Thyroid gland (tissue), 4 donors: ENCODE data around the gene BCAS3. TPM values are rescaled to one million over a fixed set of nuclear protein-coding genes. Genes with fewer than 3 reads are reported as not detected.

Experiments
- DNase-seq, 2 donors: peaks; one replicate each; pipeline ENCODE4 v3.0.0-alpha.2; 2019
- H3K27ac ChIP-seq, 3 donors: fragments of 200-600 bp; sonication (generic); 1 replicate in 2 of 3; 2 replicates in 1 of 3; pipeline ENCODE4 v1.5.1; 2016 to 2019; ENCODE audit warnings: mild to moderate bottlenecking in 1 of 3, moderate library complexity in 1 of 3
- H3K27me3 ChIP-seq: fragments of 200-600 bp; sonication (generic); one replicate; pipeline ENCODE4 v1.5.1; 2019
- H3K36me3 ChIP-seq, 2 donors: fragments of 200-600 bp; sonication (generic); one replicate each; pipeline ENCODE4 v1.5.1; 2016 to 2019
- H3K4me1 ChIP-seq, 2 donors: fragments of 200-600 bp; sonication (generic); one replicate each; pipeline ENCODE4 v1.5.1; 2017 to 2019
- H3K4me3 ChIP-seq, 3 donors: fragments of 200-600 bp; sonication (generic); replicated peaks in 1 of 3; 1 replicate in 2 of 3; 2 replicates in 1 of 3; pipeline ENCODE4 v1.5.1; 2016; ENCODE audit warnings: mild to moderate bottlenecking in 1 of 3
- H3K9me3 ChIP-seq: fragments of 200-600 bp; sonication (generic); one replicate; pipeline ENCODE4 v1.5.1; 2017
- POLR2A ChIP-seq, 2 donors: fragments of 450-650 bp; IDR thresholded peaks; one replicate each; pipeline ENCODE4 v1.6.1; 2017; ENCODE audit warnings: antibody characterized with exemption in 2 of 2, mild to moderate bottlenecking in 2 of 2, moderate library complexity in 1 of 2
- WGBS, 2 donors: methylation state at CpG; one replicate each; pipeline ENCODE4 v1.1.5; 2017; 5-methylcytosine and 5-hydroxymethylcytosine counted together
- intact Hi-C: fragments of 100-400 bp; cut with DNase I; formaldehyde crosslinking; loops from one replicate; pipeline ENCODE4 v1.15.1; 2023
- total RNA-seq, 4 donors: library from RNA; depleted of rRNA; stranded (reverse); fragments of >200 nt; gene quantifications; one replicate each; pipeline ENCODE4 v1.2.3, GENCODE V29; 2016
- TF ChIP-seq, protein P1 (sequence below), 6 experiments: fragments of 200-600 bp in 3 of 6; fragments of 450-650 bp in 3 of 6; sonication (generic) in 3 of 6; IDR thresholded peaks; one replicate each; pipeline ENCODE4 v1.5.1; 2016 to 2019; ENCODE audit warnings: antibody characterized with exemption in 6 of 6, mild to moderate bottlenecking in 2 of 6, inconsistent platforms in 1 of 6, moderate library complexity in 1 of 6

BCAS3 gene
- total RNA-seq, 4 donors from 2014 or later: 41.8 to 78.7 (median 51.6) TPM

DNA sequence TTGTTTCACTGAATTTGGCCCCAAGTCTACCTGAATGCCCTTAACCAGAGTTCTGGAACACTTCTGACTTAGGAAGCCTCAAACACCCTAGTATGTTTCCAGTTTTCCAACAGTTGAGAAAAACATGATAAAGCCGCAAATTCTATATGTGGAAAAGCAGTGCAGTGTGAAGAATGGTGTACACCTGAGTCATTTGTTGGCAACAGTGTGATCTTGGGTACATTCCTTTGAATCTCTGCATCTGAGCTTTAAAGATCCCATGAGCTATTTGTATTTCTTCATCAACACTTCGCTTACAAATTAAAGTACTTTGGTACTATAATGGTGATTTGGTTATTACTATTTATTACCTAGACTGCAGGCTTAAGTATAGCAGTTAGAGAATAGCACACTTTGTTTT, 628.4 kb downstream of the BCAS3 start:
- no peak for DNase-seq
- Histone ChIP-seq H3K9me3 (no peaks in the 10 kb centered on the region), H3K4me3 (no peak overlapping the region), H3K4me1 (peaks cover 0 to 9% of the 10 kb centered on the region in 2 donors), H3K36me3 (no peaks in the 10 kb centered on the region), H3K27me3 (no peaks in the 10 kb centered on the region), H3K27ac (no peak overlapping the region)
- 97 to 98% methylated on average over 2 of the region's 2 CpGs for WGBS, 2 donors
- TF ChIP-seq POLR2A (IDR thresholded peaks at IDR 0.05): no peak
- TF ChIP-seq, protein P1, sequence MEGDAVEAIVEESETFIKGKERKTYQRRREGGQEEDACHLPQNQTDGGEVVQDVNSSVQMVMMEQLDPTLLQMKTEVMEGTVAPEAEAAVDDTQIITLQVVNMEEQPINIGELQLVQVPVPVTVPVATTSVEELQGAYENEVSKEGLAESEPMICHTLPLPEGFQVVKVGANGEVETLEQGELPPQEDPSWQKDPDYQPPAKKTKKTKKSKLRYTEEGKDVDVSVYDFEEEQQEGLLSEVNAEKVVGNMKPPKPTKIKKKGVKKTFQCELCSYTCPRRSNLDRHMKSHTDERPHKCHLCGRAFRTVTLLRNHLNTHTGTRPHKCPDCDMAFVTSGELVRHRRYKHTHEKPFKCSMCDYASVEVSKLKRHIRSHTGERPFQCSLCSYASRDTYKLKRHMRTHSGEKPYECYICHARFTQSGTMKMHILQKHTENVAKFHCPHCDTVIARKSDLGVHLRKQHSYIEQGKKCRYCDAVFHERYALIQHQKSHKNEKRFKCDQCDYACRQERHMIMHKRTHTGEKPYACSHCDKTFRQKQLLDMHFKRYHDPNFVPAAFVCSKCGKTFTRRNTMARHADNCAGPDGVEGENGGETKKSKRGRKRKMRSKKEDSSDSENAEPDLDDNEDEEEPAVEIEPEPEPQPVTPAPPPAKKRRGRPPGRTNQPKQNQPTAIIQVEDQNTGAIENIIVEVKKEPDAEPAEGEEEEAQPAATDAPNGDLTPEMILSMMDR (IDR thresholded peaks at IDR 0.05): no peak
- intact Hi-C loops: no loop called here

DNA sequence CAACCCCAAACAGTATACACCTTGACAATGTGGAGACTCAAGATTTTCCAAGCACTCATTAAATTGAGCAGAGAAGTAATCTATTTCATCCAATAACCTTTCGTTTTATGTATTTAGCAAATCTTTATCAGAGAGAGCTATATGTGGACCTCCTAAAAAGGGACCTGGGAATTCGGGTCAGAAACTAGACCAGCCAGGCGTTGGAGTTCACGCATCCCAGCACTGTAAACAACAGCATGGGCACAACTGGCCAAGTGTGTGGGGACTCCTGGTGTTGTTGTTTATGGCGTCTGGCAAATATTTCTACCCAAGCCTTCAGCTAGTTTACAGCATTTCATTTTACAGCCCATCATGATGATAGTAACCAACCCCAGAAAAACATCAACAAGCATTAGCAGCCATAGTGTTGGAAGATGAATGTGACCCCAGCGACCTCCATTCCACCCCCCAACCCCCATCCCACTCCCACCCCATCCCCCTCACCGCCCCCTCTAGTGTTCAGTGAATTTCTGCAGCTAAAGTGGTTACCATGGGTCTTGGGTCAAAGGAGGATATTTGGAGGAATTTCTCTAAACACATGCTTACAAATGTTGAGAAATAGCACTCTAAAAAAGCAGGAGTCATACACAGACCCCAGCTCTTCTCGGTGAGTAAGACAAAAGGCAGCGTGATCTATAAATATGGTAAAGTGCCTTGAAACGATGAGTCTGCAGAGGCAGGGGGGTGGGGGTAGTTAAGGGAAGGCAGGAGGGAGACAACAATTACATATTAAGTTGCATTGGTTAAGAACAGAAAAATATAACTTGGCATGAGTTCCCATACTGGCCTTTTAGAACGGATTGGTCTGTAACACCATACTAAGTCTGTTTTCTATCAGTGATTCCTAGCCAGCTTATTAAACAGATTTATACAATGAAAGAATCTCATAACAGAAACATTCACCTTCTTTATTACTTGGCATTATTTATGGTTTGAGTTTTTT, 630.5 kb downstream of the BCAS3 start:
- Histone ChIP-seq H3K36me3 (no peaks in the 10 kb centered on the region), H3K4me1 (peaks cover 11 to 19% of the 10 kb centered on the region in 2 donors), H3K9me3 (no peaks in the 10 kb centered on the region), H3K27me3 (no peaks in the 10 kb centered on the region), H3K4me3 (no peak overlapping the region), H3K27ac (no peak overlapping the region)
- TF ChIP-seq, protein P1 (IDR thresholded peaks at IDR 0.05): no peak
- no peak for TF ChIP-seq POLR2A (IDR thresholded peaks at IDR 0.05)
- DNase-seq: no peak
- intact Hi-C loops: no loop called here
- WGBS, 2 donors: 84 to 88% methylated on average over 11 of the region's 11 CpGs

DNA sequence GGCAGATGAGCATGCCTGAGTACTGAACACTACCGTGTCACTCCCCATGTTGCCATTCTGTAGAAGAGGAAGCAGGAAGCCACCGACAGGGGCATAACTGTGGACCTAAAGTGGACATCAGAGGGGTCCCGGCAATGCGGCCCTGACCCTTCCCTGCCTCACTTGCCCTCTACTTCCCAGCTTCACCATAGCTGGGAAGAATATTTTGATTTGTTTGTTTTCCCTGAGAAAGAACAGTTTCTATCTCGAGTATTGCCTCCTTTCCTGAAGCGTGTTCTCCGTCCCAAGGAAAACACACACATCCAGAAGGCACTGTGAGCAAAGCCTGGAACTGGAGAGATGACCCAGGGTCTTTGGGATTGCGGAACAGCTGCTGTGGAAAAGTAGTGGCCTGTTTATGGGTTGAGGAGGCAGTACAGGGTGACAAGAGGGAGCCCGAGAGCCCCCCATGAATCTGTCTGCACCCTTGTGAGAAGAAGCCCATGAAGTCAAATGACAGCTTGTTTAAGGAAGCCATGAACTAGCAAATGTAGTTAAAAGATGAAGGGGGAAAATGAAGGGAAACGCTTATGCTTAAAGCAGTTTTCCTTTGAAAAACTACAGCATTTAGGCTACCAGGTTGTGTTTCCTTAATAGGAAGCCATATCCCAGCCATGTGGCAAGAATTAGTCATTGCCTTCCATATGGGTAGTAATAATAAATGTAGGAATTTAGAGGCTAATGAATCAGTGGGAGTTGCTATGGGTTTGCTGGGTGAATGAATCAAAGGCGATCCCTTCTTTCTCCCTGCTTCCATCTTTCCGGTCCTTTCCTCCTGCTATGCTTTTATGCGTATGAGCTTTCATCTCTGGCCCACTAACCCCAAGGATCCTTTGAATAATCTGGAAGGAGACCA, 632.0 kb downstream of the BCAS3 start:
- Histone ChIP-seq H3K9me3 (no peaks in the 10 kb centered on the region), H3K36me3 (no peaks in the 10 kb centered on the region), H3K4me1 (peaks cover 25 to 33% of the 10 kb centered on the region in 2 donors), H3K27me3 (no peaks in the 10 kb centered on the region), H3K27ac (no peak overlapping the region), H3K4me3 (no peak overlapping the region)
- no peak for TF ChIP-seq POLR2A (IDR thresholded peaks at IDR 0.05)
- TF ChIP-seq, protein P1 (IDR thresholded peaks at IDR 0.05): no peak
- intact Hi-C loops: loop anchor here (5.0 kb wide), 1 partner anchor 107 kb away; no protein-coding TSS in a partner anchor
- 91 to 92% methylated on average over 13 of the region's 13 CpGs for WGBS, 2 donors
- no peak for DNase-seq

DNA sequence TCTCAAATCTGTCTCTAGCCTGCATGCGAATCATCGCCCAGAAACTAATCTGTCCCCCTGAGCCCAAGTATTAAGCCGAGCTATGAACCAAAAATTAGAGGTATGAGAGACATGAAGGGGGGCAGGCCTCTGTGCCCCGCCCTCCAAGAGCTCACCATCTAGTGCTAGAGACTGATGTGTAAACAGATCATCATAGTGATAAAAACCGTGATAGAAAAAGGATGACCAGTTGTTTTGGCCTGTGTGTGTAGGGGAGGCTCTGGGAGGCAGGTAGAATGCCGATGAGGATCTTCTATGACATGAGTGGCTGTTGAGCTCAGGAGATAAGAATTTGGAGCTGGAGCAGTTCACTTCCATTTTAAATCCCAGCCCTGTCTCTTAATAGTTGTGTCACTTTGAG, 632.9 kb downstream of the BCAS3 start:
- intact Hi-C loops: loop anchor here (5.0 kb wide), 1 partner anchor 108 kb away; no protein-coding TSS in a partner anchor
- no peaks in the 10 kb centered on the region for H3K36me3 ChIP-seq
- 97 to 98% methylated on average over 6 of the region's 6 CpGs for WGBS, 2 donors
- H3K4me3 ChIP-seq: no peak overlapping the region
- TF ChIP-seq, protein P1 (IDR thresholded peaks at IDR 0.05): no peak
- TF ChIP-seq POLR2A (IDR thresholded peaks at IDR 0.05): no peak
- no peaks in the 10 kb centered on the region for H3K27me3 ChIP-seq
- H3K4me1 ChIP-seq: peaks cover 32 to 42% of the 10 kb centered on the region in 2 donors
- no peaks in the 10 kb centered on the region for H3K9me3 ChIP-seq
- no peak for DNase-seq
- no peak overlapping the region for H3K27ac ChIP-seq
